ENCODE results near the gene EPN1. TPM values are rescaled to one million over a fixed set of nuclear protein-coding genes. Genes with fewer than 3 reads are reported as not detected.

The EPN1 gene
- total and polyA plus RNA-seq, 2 donors from 2014 or later, result 138 to 145 TPM

DNA sequence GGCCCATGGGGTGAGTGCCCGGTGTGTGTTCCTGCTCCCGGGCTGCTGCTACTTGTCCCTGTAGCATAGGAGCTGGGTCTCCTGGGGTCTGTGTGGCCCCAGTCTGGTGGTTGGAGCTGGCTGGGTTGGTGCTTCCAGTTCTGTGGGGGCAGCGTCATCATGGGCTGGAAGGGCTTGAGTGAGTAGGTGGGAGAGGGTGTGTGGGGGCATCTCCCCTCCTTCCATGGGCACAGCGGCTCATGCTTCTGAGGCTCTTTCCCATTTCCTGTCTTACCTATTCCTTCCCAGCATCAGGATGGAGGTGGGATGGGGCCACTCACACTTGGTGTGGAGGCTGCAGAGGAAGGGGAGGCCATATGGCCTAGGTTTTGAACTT lies 8.0 kb upstream of the EPN1 start:
- H3K9me3 ChIP-seq (ENCODE audit: control insufficient read depth in 2 of 3, insufficient read depth in 1 of 3, low read length in 3 of 3), result no peaks in the 10 kb centered on the region
- DNase-seq (peak in 1 of 5 donors; percentile 61), FAIRE-seq (no peak)
- no peak overlapping the region for H3K9ac ChIP-seq (ENCODE audit: low read length in 3 of 3)
- peaks cover 0 to 8% (median 6%) of the 10 kb centered on the region in 3 donors for H3K4me1 ChIP-seq (ENCODE audit: control insufficient read depth in 2 of 3, insufficient read depth in 2 of 3, low read depth in 1 of 3, low read length in 3 of 3)
- intact Hi-C loops (cut with DNase I), result no loop called here
- no peak overlapping the region for H3K4me3 ChIP-seq (ENCODE audit: low read length in 3 of 3)
- TF ChIP-seq, protein P1, sequence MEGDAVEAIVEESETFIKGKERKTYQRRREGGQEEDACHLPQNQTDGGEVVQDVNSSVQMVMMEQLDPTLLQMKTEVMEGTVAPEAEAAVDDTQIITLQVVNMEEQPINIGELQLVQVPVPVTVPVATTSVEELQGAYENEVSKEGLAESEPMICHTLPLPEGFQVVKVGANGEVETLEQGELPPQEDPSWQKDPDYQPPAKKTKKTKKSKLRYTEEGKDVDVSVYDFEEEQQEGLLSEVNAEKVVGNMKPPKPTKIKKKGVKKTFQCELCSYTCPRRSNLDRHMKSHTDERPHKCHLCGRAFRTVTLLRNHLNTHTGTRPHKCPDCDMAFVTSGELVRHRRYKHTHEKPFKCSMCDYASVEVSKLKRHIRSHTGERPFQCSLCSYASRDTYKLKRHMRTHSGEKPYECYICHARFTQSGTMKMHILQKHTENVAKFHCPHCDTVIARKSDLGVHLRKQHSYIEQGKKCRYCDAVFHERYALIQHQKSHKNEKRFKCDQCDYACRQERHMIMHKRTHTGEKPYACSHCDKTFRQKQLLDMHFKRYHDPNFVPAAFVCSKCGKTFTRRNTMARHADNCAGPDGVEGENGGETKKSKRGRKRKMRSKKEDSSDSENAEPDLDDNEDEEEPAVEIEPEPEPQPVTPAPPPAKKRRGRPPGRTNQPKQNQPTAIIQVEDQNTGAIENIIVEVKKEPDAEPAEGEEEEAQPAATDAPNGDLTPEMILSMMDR (IDR thresholded peaks at IDR 0.05; ENCODE audit: borderline replicate concordance, extremely low read depth, insufficient read depth), result no peak
- H3K27me3 ChIP-seq (ENCODE audit: control insufficient read depth, insufficient read depth, low read length), result no peaks in the 10 kb centered on the region
- H3K27ac ChIP-seq (ENCODE audit: low read depth in 2 of 2, low read length in 2 of 2), result no peak overlapping the region
- H3K36me3 ChIP-seq (ENCODE audit: control insufficient read depth in 2 of 3, insufficient read depth in 3 of 3, low read length in 3 of 3), result peaks cover 9 to 76% (median 51%) of the 10 kb centered on the region in 3 donors

DNA sequence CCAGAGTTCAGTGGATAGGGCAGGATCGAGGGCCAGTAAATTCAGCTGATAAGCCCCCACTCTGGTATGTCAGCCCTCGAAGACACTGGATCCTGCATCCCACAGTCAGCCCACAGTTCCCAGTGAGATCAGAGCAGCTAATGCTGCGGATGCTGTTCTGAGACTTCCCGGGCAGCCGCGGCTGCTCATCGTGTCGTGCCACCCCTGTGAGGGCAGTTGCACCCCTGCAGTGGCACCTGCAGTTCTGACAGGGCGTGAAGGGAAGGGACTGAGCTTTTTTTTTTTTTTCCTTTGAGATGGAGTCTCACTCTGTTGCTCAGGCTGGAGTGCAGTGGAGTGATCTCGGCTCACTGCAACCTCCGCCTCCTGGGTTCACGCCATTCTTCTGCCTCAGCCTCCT lies 7.5 kb upstream of the EPN1 start:
- DNase-seq (peak in 1 of 5 donors; percentile 29), FAIRE-seq (no peak)
- H3K9ac ChIP-seq (ENCODE audit: low read length in 3 of 3), result no peak overlapping the region
- H3K36me3 ChIP-seq (ENCODE audit: control insufficient read depth in 2 of 3, insufficient read depth in 3 of 3, low read length in 3 of 3), result peaks cover 9 to 72% (median 50%) of the 10 kb centered on the region in 3 donors
- H3K9me3 ChIP-seq (ENCODE audit: control insufficient read depth in 2 of 3, insufficient read depth in 1 of 3, low read length in 3 of 3), result no peaks in the 10 kb centered on the region
- no peak overlapping the region for H3K4me3 ChIP-seq (ENCODE audit: low read length in 3 of 3)
- TF ChIP-seq, protein P1 (IDR thresholded peaks at IDR 0.05; ENCODE audit: borderline replicate concordance, extremely low read depth, insufficient read depth), result no peak
- peaks cover 0 to 8% (median 6%) of the 10 kb centered on the region in 3 donors for H3K4me1 ChIP-seq (ENCODE audit: control insufficient read depth in 2 of 3, insufficient read depth in 2 of 3, low read depth in 1 of 3, low read length in 3 of 3)
- intact Hi-C loops (cut with DNase I), result no loop called here
- H3K27me3 ChIP-seq (ENCODE audit: control insufficient read depth, insufficient read depth, low read length), result no peaks in the 10 kb centered on the region
- no peak overlapping the region for H3K27ac ChIP-seq (ENCODE audit: low read depth in 2 of 2, low read length in 2 of 2)

DNA sequence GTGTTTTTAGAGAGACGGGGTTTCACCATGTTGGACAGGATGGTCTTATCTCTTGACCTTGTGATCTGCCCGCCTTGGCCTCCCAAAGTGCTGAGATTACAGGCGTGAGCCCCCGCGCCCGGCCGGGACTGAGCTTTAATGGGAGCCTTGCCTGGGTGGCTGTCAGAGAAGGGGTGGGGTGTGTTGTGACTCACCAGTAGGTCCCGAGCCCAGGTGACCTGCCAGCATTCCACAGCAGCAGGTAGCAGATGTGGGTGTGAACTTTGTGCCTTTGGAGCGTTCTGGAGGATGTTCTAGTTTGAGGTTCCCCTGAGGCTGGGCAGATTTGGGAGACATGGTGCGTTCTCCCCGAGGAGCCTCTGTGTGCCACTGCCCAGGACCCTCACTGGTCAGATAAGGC lies 7.1 kb upstream of the EPN1 start:
- TF ChIP-seq, protein P1 (IDR thresholded peaks at IDR 0.05; ENCODE audit: borderline replicate concordance, extremely low read depth, insufficient read depth), result no peak
- peaks cover 0 to 8% (median 6%) of the 10 kb centered on the region in 3 donors for H3K4me1 ChIP-seq (ENCODE audit: control insufficient read depth in 2 of 3, insufficient read depth in 2 of 3, low read depth in 1 of 3, low read length in 3 of 3)
- peak in 1 of 5 donors; percentile 84 for DNase-seq
- no peak overlapping the region for H3K4me3 ChIP-seq (ENCODE audit: low read length in 3 of 3)
- H3K27me3 ChIP-seq (ENCODE audit: control insufficient read depth, insufficient read depth, low read length), result no peaks in the 10 kb centered on the region
- FAIRE-seq, result no peak
- H3K36me3 ChIP-seq (ENCODE audit: control insufficient read depth in 2 of 3, insufficient read depth in 3 of 3, low read length in 3 of 3), result peaks cover 5 to 67% (median 46%) of the 10 kb centered on the region in 3 donors
- no peak overlapping the region for H3K27ac ChIP-seq (ENCODE audit: low read depth in 2 of 2, low read length in 2 of 2)
- intact Hi-C loops (cut with DNase I), result no loop called here
- H3K9me3 ChIP-seq (ENCODE audit: control insufficient read depth in 2 of 3, insufficient read depth in 1 of 3, low read length in 3 of 3), result no peaks in the 10 kb centered on the region
- no peak overlapping the region for H3K9ac ChIP-seq (ENCODE audit: low read length in 3 of 3)
